Neural cell (in vitro differentiated cells): ENCODE measurements around the gene SHF. TPM values are rescaled to one million over a fixed set of nuclear protein-coding genes. Genes with fewer than 3 reads are reported as not detected.

Source experiments
- H2AFZ ChIP-seq: fragments of 200-600, 300-800 bp; sonication (generic), shearing (Covaris generic); 2 replicates; pipeline ENCODE4 v1.6.0; 2014; ENCODE audit warnings: low read depth, mild to moderate bottlenecking, antibody characterized with exemption, low read length, moderate library complexity
- H3F3A ChIP-seq: fragments of 200-600 bp; shearing (Covaris generic); 2 replicates; pipeline ENCODE4 v1.6.1; 2016; ENCODE audit warnings: mild to moderate bottlenecking, moderate library complexity, mixed read lengths, antibody characterized with exemption, low read length; ENCODE audit not compliant: insufficient read depth, poor library complexity, severe bottlenecking
- H3K27ac ChIP-seq: fragments of 200-600, 300-800 bp; sonication (generic), shearing (Covaris generic); 2 replicates; pipeline ENCODE4 v1.5.1; 2014; ENCODE audit warnings: mild to moderate bottlenecking, low read length, moderate library complexity
- H3K27me3 ChIP-seq: fragments of 300-800, 200-600 bp; sonication (generic), shearing (Covaris generic); 2 replicates; pipeline ENCODE4 v1.6.0; 2014; ENCODE audit warnings: mild to moderate bottlenecking, low read depth, low read length, moderate library complexity; ENCODE audit not compliant: insufficient read depth
- H3K36me3 ChIP-seq: fragments of 300-800, 200-600 bp; sonication (generic), shearing (Covaris generic); 2 replicates; pipeline ENCODE4 v1.5.1; 2014; ENCODE audit warnings: mild to moderate bottlenecking, antibody characterized with exemption, low read length, moderate library complexity; ENCODE audit not compliant: insufficient read depth
- H3K4me2 ChIP-seq: fragments of 300-800, 200-600 bp; sonication (generic), shearing (Covaris generic); 2 replicates; pipeline ENCODE4 v1.6.0; 2014; ENCODE audit warnings: mild to moderate bottlenecking, low read length
- H3K4me3 ChIP-seq: fragments of 300-800, 200-600 bp; sonication (generic), shearing (Covaris generic); 2 replicates; pipeline ENCODE4 v1.5.1; 2014; ENCODE audit warnings: mild to moderate bottlenecking, low read length, moderate library complexity
- H3K79me2 ChIP-seq: fragments of 200-600 bp; shearing (Covaris generic); replicated peaks from 2 replicates; pipeline ENCODE4 v1.6.0; 2014; ENCODE audit warnings: mild to moderate bottlenecking, low read length, moderate library complexity; ENCODE audit not compliant: insufficient read depth
- H3K9ac ChIP-seq: fragments of 300-800, 200-600 bp; sonication (generic), shearing (Covaris generic); 2 replicates; pipeline ENCODE4 v1.6.1; 2016; ENCODE audit warnings: mild to moderate bottlenecking, low read length, mixed read lengths
- H3K9me2 ChIP-seq: fragments of 200-600 bp; shearing (Covaris generic); 2 replicates; pipeline ENCODE4 v1.6.1; 2016; ENCODE audit warnings: mild to moderate bottlenecking, low read length, mixed read lengths; ENCODE audit not compliant: insufficient read depth
- H3K9me3 ChIP-seq: fragments of 200-600, 300-800 bp; sonication (generic), shearing (Covaris generic); 2 replicates; pipeline ENCODE4 v1.6.1; 2016; ENCODE audit warnings: mild to moderate bottlenecking, mixed run types, low read length, moderate library complexity, mixed read lengths
- H4K20me1 ChIP-seq: fragments of 200-600 bp; shearing (Covaris generic); 2 replicates; pipeline ENCODE4 v1.6.1; 2016; ENCODE audit warnings: mild to moderate bottlenecking, mixed run types; ENCODE audit not compliant: insufficient read depth
- EP300 ChIP-seq: fragments of 450-650 bp; conservative IDR thresholded peaks from 2 replicates; pipeline ENCODE4 v1.6.1; 2014; ENCODE audit warnings: antibody characterized with exemption, mild to moderate bottlenecking, moderate library complexity; ENCODE audit not compliant: poor library complexity, severe bottlenecking
- EZH2 ChIP-seq: fragments of 200-600, 300-800 bp; shearing (Covaris generic), sonication (generic); IDR thresholded peaks from 2 replicates; pipeline ENCODE4 v1.6.1; 2014; ENCODE audit warnings: antibody characterized with exemption, low read length, borderline replicate concordance, mild to moderate bottlenecking; ENCODE audit not compliant: insufficient read depth, poor library complexity, severe bottlenecking
- MXI1 ChIP-seq: fragments of 450-650 bp; conservative IDR thresholded peaks from 2 replicates; pipeline ENCODE4 v1.6.1; 2014; ENCODE audit warnings: antibody characterized with exemption, mild to moderate bottlenecking; ENCODE audit not compliant: poor library complexity, severe bottlenecking
- POLR2AphosphoS5 ChIP-seq: IDR thresholded peaks from 2 replicates; pipeline ENCODE4 v1.6.1; 2012
- RAD21 ChIP-seq: fragments of 450-650 bp; conservative IDR thresholded peaks from 2 replicates; pipeline ENCODE4 v1.6.1; 2014; ENCODE audit warnings: antibody characterized with exemption, mild to moderate bottlenecking, moderate library complexity
- SMC3 ChIP-seq: fragments of 450-650 bp; conservative IDR thresholded peaks from 2 replicates; pipeline ENCODE4 v1.6.1; 2014; ENCODE audit warnings: antibody characterized with exemption, mild to moderate bottlenecking, moderate library complexity; ENCODE audit not compliant: poor library complexity
- TAF1 ChIP-seq: IDR thresholded peaks from 2 replicates; pipeline ENCODE4 v1.6.1; 2012; ENCODE audit warnings: low read depth
- polyA plus RNA-seq: library from polyadenylated mRNA; depleted of rRNA; stranded (reverse); fragments of >200 nt; gene quantifications from 2 replicates; pipeline ENCODE4 v1.2.3, GENCODE V29; 2014
- TF ChIP-seq, protein P1 (sequence below): fragments of 450-650 bp; IDR thresholded peaks from 2 replicates; pipeline ENCODE4 v1.5.1; 2014; ENCODE audit warnings: antibody characterized with exemption, mild to moderate bottlenecking, moderate library complexity; ENCODE audit not compliant: poor library complexity, severe bottlenecking
- TF ChIP-seq, protein P2 (sequence below): IDR thresholded peaks from 2 replicates; pipeline ENCODE4 v1.6.1; 2012; ENCODE audit warnings: borderline replicate concordance

Gene SHF
- polyA plus RNA-seq, 1 donor from 2014 or later: 41.5 TPM

- H2AFZ ChIP-seq: no peak overlapping the region
- peak overlapping the region; percentile 43 for H3K4me2 ChIP-seq
- H4K20me1 ChIP-seq: no peaks in the 10 kb centered on the region
- H3K79me2 ChIP-seq: no peaks in the 10 kb centered on the region
- peaks cover 17% of the 10 kb centered on the region for H3F3A ChIP-seq
- H3K27me3 ChIP-seq: no peaks in the 10 kb centered on the region
- H3K9me3 ChIP-seq: no peaks in the 10 kb centered on the region
- TF ChIP-seq, protein P1, sequence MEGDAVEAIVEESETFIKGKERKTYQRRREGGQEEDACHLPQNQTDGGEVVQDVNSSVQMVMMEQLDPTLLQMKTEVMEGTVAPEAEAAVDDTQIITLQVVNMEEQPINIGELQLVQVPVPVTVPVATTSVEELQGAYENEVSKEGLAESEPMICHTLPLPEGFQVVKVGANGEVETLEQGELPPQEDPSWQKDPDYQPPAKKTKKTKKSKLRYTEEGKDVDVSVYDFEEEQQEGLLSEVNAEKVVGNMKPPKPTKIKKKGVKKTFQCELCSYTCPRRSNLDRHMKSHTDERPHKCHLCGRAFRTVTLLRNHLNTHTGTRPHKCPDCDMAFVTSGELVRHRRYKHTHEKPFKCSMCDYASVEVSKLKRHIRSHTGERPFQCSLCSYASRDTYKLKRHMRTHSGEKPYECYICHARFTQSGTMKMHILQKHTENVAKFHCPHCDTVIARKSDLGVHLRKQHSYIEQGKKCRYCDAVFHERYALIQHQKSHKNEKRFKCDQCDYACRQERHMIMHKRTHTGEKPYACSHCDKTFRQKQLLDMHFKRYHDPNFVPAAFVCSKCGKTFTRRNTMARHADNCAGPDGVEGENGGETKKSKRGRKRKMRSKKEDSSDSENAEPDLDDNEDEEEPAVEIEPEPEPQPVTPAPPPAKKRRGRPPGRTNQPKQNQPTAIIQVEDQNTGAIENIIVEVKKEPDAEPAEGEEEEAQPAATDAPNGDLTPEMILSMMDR: no peak
- TF ChIP-seq EZH2 (no peak), POLR2AphosphoS5 (no peak), RAD21 (no peak), EP300 (no peak), MXI1 (no peak), TAF1 (no peak), SMC3 (no peak)
- TF ChIP-seq, protein P2, sequence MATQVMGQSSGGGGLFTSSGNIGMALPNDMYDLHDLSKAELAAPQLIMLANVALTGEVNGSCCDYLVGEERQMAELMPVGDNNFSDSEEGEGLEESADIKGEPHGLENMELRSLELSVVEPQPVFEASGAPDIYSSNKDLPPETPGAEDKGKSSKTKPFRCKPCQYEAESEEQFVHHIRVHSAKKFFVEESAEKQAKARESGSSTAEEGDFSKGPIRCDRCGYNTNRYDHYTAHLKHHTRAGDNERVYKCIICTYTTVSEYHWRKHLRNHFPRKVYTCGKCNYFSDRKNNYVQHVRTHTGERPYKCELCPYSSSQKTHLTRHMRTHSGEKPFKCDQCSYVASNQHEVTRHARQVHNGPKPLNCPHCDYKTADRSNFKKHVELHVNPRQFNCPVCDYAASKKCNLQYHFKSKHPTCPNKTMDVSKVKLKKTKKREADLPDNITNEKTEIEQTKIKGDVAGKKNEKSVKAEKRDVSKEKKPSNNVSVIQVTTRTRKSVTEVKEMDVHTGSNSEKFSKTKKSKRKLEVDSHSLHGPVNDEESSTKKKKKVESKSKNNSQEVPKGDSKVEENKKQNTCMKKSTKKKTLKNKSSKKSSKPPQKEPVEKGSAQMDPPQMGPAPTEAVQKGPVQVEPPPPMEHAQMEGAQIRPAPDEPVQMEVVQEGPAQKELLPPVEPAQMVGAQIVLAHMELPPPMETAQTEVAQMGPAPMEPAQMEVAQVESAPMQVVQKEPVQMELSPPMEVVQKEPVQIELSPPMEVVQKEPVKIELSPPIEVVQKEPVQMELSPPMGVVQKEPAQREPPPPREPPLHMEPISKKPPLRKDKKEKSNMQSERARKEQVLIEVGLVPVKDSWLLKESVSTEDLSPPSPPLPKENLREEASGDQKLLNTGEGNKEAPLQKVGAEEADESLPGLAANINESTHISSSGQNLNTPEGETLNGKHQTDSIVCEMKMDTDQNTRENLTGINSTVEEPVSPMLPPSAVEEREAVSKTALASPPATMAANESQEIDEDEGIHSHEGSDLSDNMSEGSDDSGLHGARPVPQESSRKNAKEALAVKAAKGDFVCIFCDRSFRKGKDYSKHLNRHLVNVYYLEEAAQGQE: no peak
- H3K36me3 ChIP-seq: no peaks in the 10 kb centered on the region
- H3K9me2 ChIP-seq: no peaks in the 10 kb centered on the region
- peak overlapping the region; percentile 99 for H3K27ac ChIP-seq
- H3K9ac ChIP-seq: peak overlapping the region; percentile 85
- H3K4me3 ChIP-seq: peak overlapping the region; percentile 75
Measured at GRCh38 chr15:45197512-45197911, 9.7 kb upstream of the SHF start.

DNA sequence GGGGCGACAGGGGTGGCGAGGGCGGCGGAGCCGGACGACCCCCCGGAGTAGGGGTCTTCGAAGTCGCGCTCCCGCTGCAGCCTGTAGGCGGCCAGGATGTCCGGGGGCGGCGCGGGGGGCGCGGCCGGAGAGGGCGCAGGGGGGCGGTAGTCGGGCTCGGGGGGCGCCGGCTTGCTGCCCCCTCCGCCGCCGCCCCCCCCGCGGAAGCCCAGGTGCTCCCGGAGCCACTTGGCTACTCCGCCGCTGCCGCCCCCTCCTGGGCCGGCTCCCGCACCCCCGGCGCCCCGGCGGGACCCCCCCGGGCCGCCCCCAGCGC is 230 bp downstream of the SHF start:
- Histone ChIP-seq H2AFZ (peak overlapping the region; percentile 61), H3K9ac (peak overlapping the region; percentile 93), H3K27ac (peak overlapping the region; percentile 61)

More for the DNA sequence above, 230 bp downstream of the SHF start:
- no peaks in the 10 kb centered on the region for H3F3A ChIP-seq
- H3K4me3 ChIP-seq: peak overlapping the region; percentile 90
- no peaks in the 10 kb centered on the region for H3K27me3 ChIP-seq
- no peak for TF ChIP-seq MXI1
- TF ChIP-seq TAF1: no peak
- no peak for TF ChIP-seq POLR2AphosphoS5
- no peak for TF ChIP-seq RAD21
- TF ChIP-seq SMC3: no peak
- TF ChIP-seq EP300: no peak
- TF ChIP-seq, protein P1: no peak
- TF ChIP-seq EZH2: no peak
- TF ChIP-seq, protein P2: no peak
- peaks cover 51% of the 10 kb centered on the region for H3K79me2 ChIP-seq
- no peaks in the 10 kb centered on the region for H3K9me2 ChIP-seq
- no peaks in the 10 kb centered on the region for H3K36me3 ChIP-seq
- no peaks in the 10 kb centered on the region for H4K20me1 ChIP-seq
- H3K9me3 ChIP-seq: no peaks in the 10 kb centered on the region
- no peak overlapping the region for H3K4me2 ChIP-seq
